GM18868 (cell line): ENCODE measurements around the gene SEMG1.

Source experiments
- ATAC-seq: cut with Tn5 transposase; IDR thresholded peaks from one replicate; pipeline ENCODE4 v1.9.1; 2021; ENCODE audit warnings: mild to moderate bottlenecking, moderate library complexity; ENCODE audit not compliant: unreplicated experiment

The SEMG1 gene

DNA sequence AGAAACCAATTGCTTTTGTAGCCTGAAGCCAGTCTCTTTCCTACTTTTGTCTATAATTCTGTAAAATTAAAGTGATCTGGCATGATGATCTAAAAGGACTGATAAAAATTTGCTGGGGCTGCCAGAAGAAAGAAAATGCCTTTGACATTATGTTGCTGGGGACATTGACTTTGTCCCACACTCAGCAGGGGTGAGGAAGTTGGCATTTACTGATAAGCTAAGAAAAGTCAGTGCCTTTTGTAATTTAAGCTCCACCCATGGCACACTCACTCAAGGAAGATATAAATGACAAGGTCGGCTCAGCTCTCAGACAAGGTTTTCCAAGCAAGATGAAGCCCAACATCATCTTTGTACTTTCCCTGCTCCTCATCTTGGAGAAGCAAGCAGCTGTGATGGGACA lies at the start of gene SEMG1:
Gene SEMG1 (plus strand): TSS at position 309 of the 400 bp plus-strand sequence. CDS start 21 bp downstream, at position 330.
- ATAC-seq, result no peak

- ATAC-seq, result no peak
These were observed 48.9 kb upstream of the SEMG1 start for GRCh38 chr20:45157962-45158361.

GRCh38 chr20:45163083-45163803 lies 43.6 kb upstream of the SEMG1 start:
- ATAC-seq, result no peak

DNA sequence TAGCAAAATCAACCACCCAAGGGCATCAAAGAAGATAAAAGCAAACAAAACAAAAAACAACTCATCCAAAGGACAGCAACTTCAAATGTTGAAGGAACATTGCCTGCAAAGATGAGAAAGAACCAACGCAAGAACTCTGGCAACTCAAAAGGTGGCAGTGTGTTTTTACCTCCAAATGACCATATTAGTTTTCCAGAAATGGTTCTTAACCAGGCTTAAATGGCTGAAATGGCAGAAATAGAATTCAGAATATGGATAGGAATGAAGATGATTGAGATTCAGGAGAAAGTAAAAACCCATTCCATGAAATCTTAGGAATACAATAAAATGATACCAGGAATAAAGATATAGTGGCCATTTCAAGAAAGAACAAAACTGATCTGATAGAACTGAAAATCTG lies 41.9 kb upstream of the SEMG1 start:
- ATAC-seq, result no peak

DNA sequence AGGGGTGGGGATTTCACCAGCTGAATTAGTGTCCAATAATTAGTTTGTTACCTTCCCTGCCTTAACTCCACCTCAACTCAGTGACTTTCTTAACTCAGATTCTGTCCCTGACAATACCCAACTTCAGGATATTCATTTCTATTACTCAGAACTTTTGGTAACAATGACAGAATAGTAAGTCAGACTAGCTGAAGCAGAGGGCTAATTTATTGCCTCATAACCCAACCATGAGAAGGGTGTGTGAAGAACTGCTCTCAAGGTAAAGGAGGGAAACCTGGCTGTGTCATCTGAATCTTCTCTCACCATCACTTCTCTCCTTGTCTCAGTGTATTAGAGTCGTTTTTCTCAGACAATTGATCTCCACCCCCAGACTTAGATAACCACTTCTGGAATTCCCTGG lies 33.3 kb upstream of the SEMG1 start:
- ATAC-seq, result no peak

DNA sequence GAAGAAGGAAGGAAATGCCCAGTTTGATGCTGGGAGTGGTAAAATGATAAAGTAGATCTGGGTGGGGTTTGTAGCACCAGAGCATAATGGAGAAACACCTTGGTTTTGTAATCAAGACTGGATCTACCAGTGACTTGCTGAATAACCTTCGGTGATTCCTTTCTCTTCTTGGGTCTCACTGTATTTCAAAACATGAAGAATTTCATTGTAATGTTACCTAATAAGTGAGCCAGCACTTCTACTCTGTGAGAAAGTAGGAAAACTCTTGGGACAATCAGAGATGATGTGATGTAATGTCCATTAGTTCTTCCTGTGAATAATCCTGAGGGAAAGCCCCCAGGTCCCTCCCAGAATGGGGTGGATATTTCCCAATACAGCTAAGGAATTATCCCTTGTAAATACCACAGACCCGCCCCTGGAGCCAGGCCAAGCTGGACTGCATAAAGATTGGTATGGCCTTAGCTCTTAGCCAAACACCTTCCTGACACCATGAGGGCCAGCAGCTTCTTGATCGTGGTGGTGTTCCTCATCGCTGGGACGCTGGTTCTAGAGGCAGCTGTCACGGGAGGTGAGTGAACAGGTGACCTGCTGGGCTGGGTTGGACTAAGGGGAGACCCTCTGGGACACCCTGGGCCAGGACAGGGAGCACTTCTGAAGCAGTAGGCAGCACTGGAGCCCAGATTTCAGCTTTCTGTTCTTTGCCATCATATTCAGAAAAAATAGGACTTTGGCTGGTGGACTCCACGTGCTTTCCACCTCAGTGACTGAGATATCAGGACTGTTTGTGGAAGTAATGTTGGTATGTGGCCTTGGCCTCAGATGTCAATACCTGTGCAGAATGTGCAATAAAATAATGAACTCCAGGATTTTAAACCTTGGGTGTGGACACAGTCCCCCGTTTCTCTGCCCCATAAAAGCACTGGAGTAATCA lies 32.1 kb upstream of the SEMG1 start, which contains the start of gene PI3:
Gene PI3 (plus strand): TSS at position 469 of the 931 bp plus-strand sequence. CDS start 21 bp downstream, at position 490.
- ATAC-seq, result no peak

DNA sequence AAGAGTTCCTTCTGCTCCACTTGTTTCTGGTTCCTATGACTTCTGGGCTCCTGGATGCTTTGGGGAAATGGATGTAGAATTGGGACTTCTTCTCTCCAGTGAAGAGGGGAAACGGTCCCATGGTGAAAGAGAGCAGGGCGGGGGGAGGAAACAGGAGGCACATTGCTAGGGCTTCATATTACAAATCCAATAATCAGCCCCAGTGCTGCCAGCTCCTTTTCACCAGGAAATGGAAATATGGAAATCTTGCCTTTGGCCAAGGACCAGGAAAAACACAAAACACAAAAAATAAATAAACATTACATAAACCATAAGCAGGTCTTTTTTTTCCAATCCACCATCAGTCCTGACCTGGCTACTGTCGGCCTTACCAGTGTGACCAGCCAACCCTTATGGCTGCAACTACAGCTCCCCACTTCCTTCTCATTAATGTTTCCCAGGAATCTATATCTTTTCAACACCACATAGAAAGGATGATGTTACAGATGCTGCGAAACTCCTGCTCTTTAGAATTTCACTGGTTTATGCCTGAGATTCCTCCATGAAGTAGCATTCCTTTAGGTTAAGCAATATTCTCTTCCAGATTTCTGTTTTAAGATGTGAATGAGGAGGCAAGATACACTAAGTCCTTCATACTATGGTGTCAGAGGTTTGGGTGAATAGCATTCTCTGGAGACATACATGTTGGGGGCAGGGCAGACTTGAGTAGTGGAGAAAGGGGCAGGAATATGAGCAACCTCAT lies 30.1 kb upstream of the SEMG1 start:
- ATAC-seq, result no peak

GRCh38 chr20:45179166-45179565 lies 27.7 kb upstream of the SEMG1 start:
- no peak for ATAC-seq

GRCh38 chr20:45181639-45182038 lies 25.2 kb upstream of the SEMG1 start:
- no peak for ATAC-seq

- ATAC-seq, result no peak
These were observed 23.7 kb upstream of the SEMG1 start for GRCh38 chr20:45183084-45183483.

DNA sequence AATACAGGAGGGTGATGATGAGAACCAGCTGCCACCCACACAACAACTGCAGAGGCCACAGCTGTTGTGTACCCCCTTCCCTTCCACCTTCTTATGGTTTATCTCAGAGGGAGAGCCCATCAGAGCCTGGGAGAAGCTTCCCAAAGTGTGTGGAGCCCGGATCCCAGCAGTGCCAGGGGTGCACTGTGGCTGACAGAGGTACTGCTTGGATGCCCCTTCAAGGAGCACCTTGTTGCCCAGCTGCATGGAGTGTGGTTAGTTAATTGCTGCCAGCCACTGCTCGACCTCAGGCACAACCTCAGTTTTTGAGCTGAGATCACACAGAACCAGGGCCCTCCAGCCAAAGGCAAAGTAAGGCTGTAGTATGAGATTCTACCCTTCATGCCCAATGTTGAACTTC lies 19.1 kb upstream of the SEMG1 start:
- ATAC-seq, result no peak

- no peak for ATAC-seq
These were observed 17.7 kb upstream of the SEMG1 start for GRCh38 chr20:45189067-45189609.

DNA sequence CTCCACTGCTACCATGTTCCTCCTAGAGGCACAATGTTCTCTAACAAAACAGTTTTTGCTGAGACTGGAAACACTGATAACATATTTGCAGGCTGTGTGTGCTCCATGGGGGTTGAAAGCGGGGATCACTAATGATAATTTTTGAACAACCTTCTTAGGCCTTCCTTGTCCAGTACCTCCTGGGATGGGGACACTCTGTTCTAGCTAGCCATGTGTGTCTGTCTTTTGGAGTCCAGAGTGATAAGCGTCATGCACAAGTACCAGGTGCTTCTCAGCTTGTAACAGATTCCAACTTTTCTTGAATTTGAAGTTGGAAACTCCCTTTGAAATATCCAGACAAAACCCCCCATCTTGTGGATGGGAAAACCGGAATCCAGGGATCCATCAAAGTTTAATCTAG lies 17.0 kb upstream of the SEMG1 start:
- ATAC-seq, result no peak

DNA sequence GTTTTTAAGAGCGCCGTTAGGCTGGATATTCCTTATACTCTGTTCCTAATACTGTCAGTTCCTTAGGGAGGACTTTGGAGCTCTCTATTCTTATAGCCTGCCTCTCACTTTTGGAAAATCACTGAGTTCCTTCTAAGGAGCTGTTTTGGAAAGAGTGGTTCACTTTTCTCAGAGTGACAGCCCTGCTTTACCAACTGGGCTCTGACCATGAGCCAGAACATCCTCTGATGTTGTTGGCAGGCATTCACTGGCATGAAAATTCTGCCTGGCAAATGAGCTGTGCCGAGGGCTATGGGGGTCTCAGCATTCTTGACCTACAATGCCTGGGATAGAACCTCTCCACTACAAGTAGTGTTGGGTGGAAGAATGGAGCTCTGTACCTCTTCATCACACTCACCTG lies 14.9 kb upstream of the SEMG1 start:
- ATAC-seq, result no peak

- no peak for ATAC-seq
These were observed 13.5 kb upstream of the SEMG1 start for GRCh38 chr20:45193331-45193730.

- no peak for ATAC-seq
These were observed 3.1 kb downstream of the SEMG1 start for GRCh38 chr20:45209924-45210323.

DNA sequence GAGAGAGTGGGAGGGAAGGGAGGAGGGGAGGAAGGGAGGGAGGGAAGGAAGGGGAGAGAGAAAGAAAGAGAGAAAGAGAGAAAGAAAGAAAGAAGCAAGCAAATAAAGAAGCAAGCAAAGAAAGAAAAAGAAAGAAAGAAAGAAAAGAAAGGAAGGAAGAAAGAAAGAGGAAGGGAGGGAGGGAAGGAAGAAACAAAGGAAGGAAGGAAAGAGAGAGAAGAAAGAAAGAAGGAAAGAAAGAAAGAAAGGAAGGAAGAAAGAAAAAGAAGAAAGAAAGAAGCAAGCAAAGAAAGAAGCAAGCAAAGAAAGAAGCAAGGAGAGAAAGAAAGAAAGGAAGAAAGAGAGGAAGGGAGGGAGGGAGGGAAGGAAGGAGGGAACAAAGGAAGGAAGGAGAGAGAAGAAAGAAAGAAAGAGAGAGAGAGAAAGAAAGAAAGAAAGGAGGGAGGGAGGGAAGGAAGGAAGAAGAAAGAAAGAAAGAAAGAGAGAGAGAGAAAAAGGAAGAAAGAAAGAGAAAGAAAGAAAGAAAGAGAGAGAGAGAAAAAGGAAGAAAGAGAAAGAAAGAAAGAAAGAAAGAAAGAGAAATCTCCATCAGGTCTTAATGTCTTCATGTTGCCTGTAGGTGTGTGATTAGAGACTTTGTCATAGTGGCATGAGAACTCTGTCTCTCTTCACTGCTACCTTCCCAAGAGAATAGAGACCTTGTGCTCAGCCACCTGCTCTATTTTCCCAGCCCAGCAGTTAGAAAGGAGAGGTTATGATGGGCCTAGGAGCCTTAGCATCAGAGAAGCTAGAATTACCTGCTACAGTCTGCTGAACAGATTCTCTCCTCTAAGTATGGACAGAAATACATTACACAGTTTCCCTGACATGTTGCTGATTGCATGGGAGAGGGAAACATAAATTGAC lies 5.0 kb downstream of the SEMG1 start:
- ATAC-seq, result no peak

- no peak for ATAC-seq
These were observed 6.0 kb downstream of the SEMG1 start for GRCh38 chr20:45212836-45213235.

GRCh38 chr20:45218124-45218523 lies 11.3 kb downstream of the SEMG1 start:
- ATAC-seq, result no peak

DNA sequence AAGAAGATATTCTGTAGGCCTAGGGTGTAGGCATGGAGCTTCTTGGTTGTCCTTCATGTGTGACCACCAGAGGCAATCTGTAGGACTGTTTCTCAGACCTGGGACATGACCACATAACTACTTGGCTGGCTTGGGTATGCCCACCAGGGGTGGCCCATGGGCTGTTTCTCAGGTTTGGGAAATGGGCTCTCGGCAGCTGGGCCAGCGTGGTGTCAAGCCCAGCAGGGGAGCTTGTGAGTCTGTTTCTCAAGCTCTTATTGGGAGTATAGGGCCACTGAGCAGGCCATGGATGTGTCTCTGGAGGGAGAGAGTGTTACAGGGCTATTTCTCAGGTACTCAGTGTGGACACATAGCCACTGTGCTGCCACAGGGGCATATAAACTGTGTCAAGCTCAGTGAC lies 11.8 kb downstream of the SEMG1 start:
- ATAC-seq, result no peak
